Uterus (tissue), 2 donors: Measurements from ENCODE around the gene CDKN3.

Experiments
- POLR2A ChIP-seq, 2 donors: fragments of 450-650 bp; IDR thresholded peaks; one replicate each; pipeline ENCODE4 v1.6.1; 2016; ENCODE audit warnings: antibody characterized with exemption in 2 of 2, mild to moderate bottlenecking in 1 of 2, moderate library complexity in 1 of 2
- TF ChIP-seq, protein P1 (sequence below), 4 experiments: fragments of 200-600 bp in 2 of 4; fragments of 450-650 bp in 2 of 4; sonication (generic) in 2 of 4; IDR thresholded peaks; one replicate each; pipeline ENCODE4 v1.5.1; 2016 to 2019; ENCODE audit warnings: antibody characterized with exemption in 4 of 4, mild to moderate bottlenecking in 2 of 4, moderate library complexity in 1 of 4

DNA sequence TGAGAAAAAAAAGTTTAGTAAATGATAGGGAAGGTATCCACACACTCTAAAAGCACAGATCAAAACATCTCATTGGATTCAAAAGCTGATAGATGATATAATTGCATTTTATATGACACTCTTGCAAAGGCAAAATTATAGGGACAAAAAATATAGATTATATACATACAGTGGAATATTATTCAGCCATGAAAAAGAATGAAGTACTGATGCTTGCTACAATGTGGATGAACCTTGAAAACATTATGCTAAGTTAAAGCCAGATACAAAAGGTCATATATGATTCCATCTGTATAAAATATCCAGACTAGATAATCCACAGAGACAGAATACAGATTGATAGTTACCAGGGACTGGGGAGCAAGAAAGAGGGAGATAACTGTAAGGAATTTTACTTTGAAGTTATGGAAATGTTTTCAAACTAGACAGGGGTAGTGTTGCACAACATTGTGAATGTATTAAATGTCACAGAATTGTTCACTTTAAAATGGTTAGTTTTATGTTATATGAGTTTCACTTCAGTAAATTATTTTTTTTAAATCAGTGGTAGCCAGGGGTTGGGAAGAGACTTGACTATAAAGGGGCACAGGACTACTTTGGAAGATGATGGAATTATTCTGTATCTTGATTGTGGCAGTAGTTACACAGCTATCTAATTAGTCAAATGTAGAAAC, 41.7 kb upstream of the CDKN3 start:
- TF ChIP-seq, protein P1, sequence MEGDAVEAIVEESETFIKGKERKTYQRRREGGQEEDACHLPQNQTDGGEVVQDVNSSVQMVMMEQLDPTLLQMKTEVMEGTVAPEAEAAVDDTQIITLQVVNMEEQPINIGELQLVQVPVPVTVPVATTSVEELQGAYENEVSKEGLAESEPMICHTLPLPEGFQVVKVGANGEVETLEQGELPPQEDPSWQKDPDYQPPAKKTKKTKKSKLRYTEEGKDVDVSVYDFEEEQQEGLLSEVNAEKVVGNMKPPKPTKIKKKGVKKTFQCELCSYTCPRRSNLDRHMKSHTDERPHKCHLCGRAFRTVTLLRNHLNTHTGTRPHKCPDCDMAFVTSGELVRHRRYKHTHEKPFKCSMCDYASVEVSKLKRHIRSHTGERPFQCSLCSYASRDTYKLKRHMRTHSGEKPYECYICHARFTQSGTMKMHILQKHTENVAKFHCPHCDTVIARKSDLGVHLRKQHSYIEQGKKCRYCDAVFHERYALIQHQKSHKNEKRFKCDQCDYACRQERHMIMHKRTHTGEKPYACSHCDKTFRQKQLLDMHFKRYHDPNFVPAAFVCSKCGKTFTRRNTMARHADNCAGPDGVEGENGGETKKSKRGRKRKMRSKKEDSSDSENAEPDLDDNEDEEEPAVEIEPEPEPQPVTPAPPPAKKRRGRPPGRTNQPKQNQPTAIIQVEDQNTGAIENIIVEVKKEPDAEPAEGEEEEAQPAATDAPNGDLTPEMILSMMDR (IDR thresholded peaks at IDR 0.05), result no peak
- no peak for TF ChIP-seq POLR2A (IDR thresholded peaks at IDR 0.05)
